GM18505 (cell line): ENCODE measurements around the gene PIK3R2.

Experiments
- ATAC-seq: cut with Tn5 transposase; IDR thresholded peaks from one replicate; pipeline ENCODE4 v1.9.1; 2021; ENCODE audit not compliant: unreplicated experiment
- POLR2A ChIP-seq: IDR thresholded peaks from 4 replicates; pipeline ENCODE4 v1.6.1; 2011; ENCODE audit warnings: borderline replicate concordance; ENCODE audit not compliant: insufficient read depth, insufficient read length; ENCODE audit errors: extremely low read depth

Gene PIK3R2

GRCh38 chr19:18118420-18119012 is 34.4 kb upstream of the PIK3R2 start:
- ATAC-seq, result no peak
- no peak for TF ChIP-seq POLR2A

DNA sequence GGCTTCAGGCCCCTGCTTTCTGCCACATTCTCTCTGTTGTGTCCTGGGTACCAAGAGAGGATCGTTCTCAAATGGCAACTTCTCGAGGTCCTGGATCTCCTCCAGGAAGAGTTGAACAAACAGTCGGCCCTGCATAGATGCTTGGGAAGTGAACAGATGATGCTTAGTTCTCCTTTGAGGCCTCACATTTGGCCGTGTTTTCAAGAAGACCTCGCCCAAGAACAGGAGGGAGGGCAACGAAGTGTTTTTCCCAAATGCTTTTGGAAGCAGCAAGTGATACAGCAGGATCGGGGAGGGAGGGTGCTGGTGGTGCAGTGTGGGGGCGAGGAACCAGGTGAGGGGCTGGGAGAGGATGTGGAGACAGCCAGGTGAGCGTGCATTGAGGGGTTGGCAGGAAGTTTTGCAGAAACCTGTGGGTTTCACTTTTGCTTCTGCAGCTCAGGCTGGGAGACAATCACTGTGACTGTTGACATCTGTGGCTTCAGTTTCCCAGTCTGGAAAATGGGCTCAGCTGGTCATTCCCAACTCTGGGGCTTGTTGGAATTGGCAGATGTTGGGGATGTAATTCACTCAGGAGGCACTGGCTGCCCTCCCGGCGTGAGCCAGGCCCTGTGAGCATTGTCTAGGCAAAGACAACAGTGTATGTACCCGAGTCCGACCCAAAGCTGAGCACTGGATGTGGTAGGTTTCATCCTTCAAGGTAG is 33.8 kb upstream of the PIK3R2 start:
- no peak for TF ChIP-seq POLR2A
- ATAC-seq, result no peak

DNA sequence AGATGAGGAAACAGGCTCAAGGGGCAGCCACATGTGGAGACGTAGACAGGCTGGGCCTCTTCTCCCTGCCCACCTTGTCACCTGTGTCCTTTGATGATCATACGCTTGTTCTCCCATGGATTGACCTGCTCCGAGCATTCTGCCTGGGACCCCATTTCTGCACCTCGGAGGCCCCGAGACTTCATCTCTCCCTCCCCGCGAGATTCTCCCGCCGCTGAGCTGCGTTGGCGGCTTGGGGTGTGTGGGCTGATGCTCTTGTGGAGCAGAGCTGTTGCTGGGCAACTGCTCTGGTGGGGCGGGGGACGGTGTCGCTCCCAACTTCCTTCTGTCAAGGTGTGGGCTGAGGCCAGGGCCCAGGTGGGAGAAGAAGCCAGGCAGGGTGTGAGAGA is 33.3 kb upstream of the PIK3R2 start:
- ATAC-seq, result no peak
- no peak for TF ChIP-seq POLR2A

DNA sequence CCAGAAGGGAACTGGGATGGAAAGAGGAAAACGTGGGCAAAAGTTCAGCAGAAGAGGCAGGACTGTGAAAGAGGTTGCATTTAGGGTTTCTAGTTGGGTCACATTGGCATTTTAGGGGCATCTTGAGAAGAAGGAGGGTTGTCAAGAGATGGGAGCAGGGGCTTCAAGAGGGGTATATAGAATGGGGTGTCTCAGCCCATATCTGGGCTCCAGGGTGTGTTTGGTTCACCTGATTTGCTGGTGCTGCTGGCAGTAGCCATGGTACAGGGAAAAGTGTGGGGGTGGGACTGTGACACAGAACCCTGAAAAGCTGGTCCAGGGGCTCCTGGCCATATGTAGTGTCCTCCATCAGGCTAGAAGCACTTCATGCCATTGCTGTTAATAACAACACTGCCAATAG is 32.8 kb upstream of the PIK3R2 start:
- no peak for ATAC-seq

GRCh38 chr19:18121166-18121565 is 31.8 kb upstream of the PIK3R2 start:
- ATAC-seq, result no peak
- no peak for TF ChIP-seq POLR2A

More for the DNA sequence above, 32.8 kb upstream of the PIK3R2 start:
- no peak for TF ChIP-seq POLR2A

- TF ChIP-seq POLR2A, result no peak
- no peak for ATAC-seq
These were observed 30.5 kb upstream of the PIK3R2 start for GRCh38 chr19:18122424-18122823.

DNA sequence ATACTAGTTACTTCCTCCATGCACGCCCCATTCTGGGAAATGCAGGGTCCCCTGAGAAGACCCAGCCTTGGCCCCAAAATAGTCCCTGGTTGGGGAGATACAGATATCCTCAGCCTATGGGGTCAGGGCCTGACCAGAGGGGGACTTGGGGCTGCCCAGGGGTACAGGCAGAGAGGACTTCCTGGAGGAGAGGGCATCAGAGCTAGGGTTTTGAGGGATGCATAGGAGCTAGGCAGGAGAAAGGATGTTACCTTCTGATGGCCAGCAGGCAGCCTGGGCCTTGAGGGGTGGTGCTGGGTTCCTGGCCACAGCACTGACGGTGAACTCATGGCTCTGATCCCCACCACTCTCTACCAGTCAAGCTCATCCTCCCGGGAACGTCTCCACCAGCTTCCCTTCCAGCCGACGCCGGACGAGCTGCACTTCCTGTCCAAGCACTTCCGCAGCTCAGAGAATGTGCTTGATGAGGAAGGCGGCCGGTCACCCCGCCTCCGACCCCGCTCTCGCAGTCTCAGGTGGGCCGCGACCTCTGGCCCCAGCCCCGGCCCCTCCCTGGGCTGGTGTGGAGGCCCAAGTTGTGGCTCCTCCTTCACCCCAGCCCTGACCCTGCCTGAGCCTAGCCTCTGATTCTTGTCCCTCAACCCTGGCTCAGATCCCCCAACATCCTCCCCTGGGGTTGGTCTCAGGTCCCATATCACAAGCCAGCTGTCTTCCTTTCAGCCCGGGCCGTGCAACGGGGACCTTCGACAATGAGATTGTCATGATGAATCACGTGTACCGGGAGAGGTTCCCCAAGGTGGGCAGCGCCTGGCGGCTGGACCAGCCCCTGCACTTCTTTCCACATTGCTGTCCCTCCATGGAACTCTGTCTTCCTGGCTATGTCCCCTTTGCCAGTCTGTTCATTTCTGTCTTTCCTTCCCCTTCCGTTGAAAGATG is 29.8 kb upstream of the PIK3R2 start:
- no peak for ATAC-seq
- no peak for TF ChIP-seq POLR2A

DNA sequence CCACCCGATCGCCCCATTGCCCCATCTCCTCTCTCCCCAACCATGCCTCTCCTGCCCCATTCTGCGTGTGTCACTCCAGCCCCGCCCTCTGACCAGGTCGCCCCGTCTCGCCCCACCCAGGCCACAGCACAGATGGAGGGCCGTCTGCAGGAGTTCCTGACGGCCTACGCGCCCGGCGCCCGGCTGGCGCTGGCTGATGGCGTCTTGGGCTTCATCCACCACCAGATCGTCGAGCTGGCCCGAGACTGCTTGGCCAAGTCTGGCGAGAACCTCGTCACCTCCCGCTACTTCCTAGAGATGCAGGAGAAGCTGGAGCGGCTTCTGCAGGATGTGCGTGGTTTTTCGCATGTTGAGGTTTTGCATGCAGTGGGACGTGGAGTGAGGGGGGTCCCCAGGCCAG is 29.1 kb upstream of the PIK3R2 start:
- no peak for ATAC-seq

DNA sequence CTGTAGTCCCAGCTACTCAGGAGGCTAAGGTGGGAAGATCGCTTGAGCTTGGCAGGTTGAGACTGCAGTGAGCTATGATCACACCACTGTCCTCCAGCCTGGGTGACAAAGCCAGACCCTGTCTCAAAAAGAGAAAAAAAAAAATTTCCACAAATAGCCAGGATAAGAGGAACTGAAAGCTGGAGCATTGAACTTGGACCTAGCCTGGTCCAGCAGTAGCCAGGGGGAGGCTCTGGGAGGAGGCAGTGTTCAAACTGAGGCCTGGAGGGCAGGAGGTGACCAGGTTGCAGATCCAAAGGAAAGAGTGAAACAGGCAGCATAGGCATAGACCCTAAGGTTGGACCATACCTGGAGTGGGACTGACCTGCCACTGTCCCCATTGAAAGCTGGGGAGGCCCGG is 26.9 kb upstream of the PIK3R2 start:
- TF ChIP-seq POLR2A, result no peak
- no peak for ATAC-seq

More for the DNA sequence above, 29.1 kb upstream of the PIK3R2 start:
- TF ChIP-seq POLR2A, result no peak

DNA sequence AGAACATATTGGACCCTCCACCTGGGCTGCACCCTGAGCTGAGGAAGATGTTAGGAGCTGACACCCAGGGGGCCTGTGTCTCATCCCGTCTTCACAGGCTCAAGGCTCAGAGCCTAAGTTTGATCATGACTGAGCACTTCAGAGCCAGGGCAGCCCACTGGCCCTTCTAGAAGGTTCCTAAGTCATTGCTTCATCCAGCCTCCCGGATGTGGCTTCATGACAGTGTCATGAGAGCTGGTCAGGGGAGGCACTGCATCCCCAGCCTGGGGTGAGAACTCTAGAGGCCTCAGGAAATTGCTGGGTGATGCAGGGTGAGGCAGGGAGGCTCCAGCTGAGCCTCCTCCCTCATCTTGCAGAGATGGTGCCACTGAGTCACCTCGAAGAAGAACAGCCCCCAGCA is 24.9 kb upstream of the PIK3R2 start:
- TF ChIP-seq POLR2A, result no peak
- ATAC-seq, result no peak

- no peak for ATAC-seq
- TF ChIP-seq POLR2A, result no peak
These were observed 24.2 kb upstream of the PIK3R2 start for GRCh38 chr19:18128805-18129204.

- TF ChIP-seq POLR2A, result no peak
- no peak for ATAC-seq
These were observed 22.3 kb upstream of the PIK3R2 start for GRCh38 chr19:18130523-18131242.

DNA sequence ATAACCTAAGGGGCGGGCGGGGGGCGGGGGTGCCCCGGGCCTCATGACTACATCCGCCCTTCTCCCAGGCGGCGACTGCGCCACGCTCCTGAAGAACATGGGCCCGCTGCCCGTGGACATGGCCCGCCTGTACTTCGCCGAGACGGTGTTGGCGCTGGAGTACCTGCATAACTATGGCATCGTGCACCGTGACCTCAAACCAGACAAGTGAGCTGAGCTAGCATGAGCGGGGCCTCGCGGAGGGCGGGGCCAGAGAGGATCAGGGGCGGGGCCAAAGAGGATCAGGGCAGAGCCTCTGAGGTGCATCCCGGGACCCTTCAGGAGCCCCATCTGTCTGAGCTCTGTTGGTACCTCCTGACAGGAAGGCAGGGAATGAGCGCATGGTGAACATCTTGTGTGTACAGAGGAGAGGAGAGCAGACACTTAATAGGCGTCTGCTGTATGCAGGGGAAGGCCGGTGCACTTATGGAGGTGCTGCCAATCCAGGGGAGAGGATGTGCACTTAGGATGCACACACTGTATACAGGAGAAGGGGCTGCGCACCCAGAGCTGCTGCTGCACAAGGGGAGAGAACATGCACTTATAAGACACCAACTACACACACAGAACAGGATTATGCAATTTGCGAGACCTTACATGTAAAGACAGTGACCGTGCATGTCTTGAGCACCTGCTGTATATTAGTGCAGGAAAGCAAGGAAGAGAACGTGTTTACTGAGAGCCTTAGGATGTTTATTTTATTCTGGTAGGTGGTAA is 20.9 kb upstream of the PIK3R2 start:
- TF ChIP-seq POLR2A, result no peak

More for the DNA sequence above, 20.9 kb upstream of the PIK3R2 start:
- ATAC-seq, result no peak
